WERI-Rb-1 (cell line): Measurements from ENCODE around the gene ZFYVE19.
"Not testable (repeated sequence)": the region's sequence is repeated elsewhere in the genome, so short reads cannot be mapped to it uniquely, and the experiment has no call there.

ENCODE experiments used
- DNase-seq: peaks from one replicate; pipeline ENCODE4 v3.0.0-alpha.2; 2020
- H3K27ac ChIP-seq: fragments of 250-450 bp; sonication (Bioruptor Pico); 2 replicates; pipeline ENCODE4 v1.5.1; 2020; ENCODE audit warnings: mild to moderate bottlenecking, moderate library complexity
- H3K27me3 ChIP-seq: fragments of 250-450 bp; sonication (Bioruptor Pico); 2 replicates; pipeline ENCODE4 v1.5.1; 2021; ENCODE audit warnings: mild to moderate bottlenecking, low read depth, moderate library complexity; ENCODE audit not compliant: insufficient read depth, severe bottlenecking
- H3K36me3 ChIP-seq: fragments of 250-450 bp; sonication (Bioruptor Pico); 2 replicates; pipeline ENCODE4 v1.5.1; 2020; ENCODE audit warnings: mild to moderate bottlenecking, moderate library complexity
- H3K4me3 ChIP-seq: 2 replicates; pipeline ENCODE4 v1.5.1; 2011; ENCODE audit warnings: low read depth, mild to moderate bottlenecking, control low read depth, low read length
- H3K9me3 ChIP-seq: fragments of 250-450 bp; sonication (Bioruptor Pico); 2 replicates; pipeline ENCODE4 v1.5.1; 2021; ENCODE audit warnings: mild to moderate bottlenecking, moderate library complexity; ENCODE audit not compliant: severe bottlenecking
- TF ChIP-seq, protein P1 (sequence below): IDR thresholded peaks from 2 replicates; pipeline ENCODE4 v1.5.1; 2011; ENCODE audit warnings: low read depth, mild to moderate bottlenecking, control low read depth, inconsistent platforms, low read length

Gene ZFYVE19

DNA sequence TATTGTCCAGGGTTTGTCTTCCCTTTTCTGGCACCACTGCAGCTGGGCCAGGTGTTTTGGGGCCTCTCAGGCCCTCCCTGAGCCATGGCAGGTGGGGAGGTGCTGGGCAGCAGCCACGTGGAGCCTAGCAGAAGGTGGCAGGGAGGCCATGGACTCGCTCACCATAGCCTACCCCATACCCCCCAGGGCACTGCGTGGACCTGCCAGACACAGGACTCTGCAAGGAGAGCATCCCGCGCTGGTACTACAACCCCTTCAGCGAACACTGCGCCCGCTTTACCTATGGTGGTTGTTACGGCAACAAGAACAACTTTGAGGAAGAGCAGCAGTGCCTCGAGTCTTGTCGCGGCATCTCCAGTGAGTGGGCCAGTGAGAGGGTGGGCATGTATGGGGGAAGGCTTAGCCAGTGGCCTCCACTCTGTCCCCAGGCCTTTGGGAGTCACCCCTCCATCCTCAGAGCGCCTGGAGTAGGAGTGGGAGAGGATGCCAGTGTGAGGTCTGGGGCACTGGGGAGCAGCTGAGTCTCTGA, 48.9 kb downstream of the ZFYVE19 start:
- no peak for DNase-seq
- Histone ChIP-seq H3K36me3 (no peaks in the 10 kb centered on the region), H3K27ac (no peak overlapping the region), H3K9me3 (no peaks in the 10 kb centered on the region), H3K4me3 (no peak overlapping the region), H3K27me3 (no peaks in the 10 kb centered on the region)
- TF ChIP-seq, protein P1, sequence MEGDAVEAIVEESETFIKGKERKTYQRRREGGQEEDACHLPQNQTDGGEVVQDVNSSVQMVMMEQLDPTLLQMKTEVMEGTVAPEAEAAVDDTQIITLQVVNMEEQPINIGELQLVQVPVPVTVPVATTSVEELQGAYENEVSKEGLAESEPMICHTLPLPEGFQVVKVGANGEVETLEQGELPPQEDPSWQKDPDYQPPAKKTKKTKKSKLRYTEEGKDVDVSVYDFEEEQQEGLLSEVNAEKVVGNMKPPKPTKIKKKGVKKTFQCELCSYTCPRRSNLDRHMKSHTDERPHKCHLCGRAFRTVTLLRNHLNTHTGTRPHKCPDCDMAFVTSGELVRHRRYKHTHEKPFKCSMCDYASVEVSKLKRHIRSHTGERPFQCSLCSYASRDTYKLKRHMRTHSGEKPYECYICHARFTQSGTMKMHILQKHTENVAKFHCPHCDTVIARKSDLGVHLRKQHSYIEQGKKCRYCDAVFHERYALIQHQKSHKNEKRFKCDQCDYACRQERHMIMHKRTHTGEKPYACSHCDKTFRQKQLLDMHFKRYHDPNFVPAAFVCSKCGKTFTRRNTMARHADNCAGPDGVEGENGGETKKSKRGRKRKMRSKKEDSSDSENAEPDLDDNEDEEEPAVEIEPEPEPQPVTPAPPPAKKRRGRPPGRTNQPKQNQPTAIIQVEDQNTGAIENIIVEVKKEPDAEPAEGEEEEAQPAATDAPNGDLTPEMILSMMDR, result no peak

DNA sequence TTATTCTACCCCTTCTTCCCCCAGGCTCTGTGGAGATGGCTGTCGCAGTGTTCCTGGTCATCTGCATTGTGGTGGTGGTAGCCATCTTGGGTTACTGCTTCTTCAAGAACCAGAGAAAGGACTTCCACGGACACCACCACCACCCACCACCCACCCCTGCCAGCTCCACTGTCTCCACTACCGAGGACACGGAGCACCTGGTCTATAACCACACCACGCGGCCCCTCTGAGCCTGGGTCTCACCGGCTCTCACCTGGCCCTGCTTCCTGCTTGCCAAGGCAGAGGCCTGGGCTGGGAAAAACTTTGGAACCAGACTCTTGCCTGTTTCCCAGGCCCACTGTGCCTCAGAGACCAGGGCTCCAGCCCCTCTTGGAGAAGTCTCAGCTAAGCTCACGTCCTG, 49.9 kb downstream of the ZFYVE19 start:
- H3K27ac ChIP-seq, result no peak overlapping the region
- H3K36me3 ChIP-seq, result no peaks in the 10 kb centered on the region
- DNase-seq, result no peak
- H3K9me3 ChIP-seq, result no peaks in the 10 kb centered on the region
- H3K4me3 ChIP-seq, result no peak overlapping the region
- TF ChIP-seq, protein P1, result no peak
- H3K27me3 ChIP-seq, result no peaks in the 10 kb centered on the region

DNA sequence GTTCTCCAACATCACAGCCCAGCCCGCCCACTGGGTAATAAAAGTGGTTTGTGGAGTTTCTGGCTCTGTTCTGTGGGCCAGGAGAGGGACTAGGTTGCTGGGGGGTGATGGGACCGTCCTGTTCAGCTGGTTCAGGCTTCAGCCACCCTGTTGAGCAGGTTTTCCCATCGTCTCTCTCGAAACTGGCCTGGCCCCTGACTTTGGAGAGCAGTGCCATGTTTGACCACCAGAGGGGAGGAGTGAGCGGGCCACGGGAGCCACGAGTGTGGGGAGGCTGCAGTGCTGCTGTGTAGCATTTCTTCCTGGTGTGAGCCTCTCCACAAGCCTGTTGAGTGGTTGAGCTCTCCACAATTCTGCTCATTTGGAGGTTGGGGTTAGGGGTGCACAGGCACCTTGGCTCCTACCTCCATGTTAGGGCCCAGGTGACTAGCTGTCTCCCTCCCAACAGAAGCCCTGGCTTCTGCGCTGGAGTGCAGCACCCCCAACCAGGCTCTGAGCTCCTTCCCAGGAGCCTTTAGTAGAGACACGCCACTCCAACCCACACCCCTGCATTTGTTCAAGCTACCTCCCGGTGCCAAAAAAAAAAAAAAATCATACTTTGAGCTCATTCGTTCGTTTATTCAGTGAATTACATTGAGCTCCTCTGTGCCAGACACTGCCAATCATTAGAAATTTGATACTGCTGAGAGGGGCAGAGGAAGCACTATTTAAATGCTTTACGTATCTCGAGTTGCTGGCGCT, 50.9 kb downstream of the ZFYVE19 start:
- Histone ChIP-seq H3K4me3 (no peak overlapping the region), H3K9me3 (no peaks in the 10 kb centered on the region), H3K36me3 (no peaks in the 10 kb centered on the region), H3K27ac (peak overlapping the region; percentile 45; the same call in 1 of the 2 replicates), H3K27me3 (no peaks in the 10 kb centered on the region)
- TF ChIP-seq, protein P1, result peak; percentile 96
- peak; percentile 83 for DNase-seq

DNA sequence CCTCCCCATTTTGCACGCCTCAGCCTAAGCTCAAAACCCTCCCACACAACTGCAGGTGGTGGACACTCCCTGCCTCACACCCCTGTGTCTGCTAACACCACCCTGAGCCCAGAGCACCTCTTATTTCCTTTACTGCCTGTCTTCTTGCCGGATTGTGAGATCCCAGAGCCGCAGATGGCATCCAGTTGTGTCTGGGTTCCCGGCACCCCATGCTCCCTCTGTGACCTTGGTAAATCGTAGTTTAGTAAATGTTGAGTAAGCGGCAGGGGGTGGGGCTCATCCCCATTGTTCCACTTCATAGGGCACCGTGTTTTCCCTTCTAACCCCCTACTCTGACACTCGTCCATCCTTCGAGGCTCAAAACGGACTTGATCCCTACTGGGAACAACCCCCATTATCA, 51.8 kb downstream of the ZFYVE19 start:
- TF ChIP-seq, protein P1, result no peak
- Histone ChIP-seq H3K36me3 (no peaks in the 10 kb centered on the region), H3K27me3 (no peaks in the 10 kb centered on the region), H3K4me3 (no peak overlapping the region), H3K27ac (no peak overlapping the region), H3K9me3 (no peaks in the 10 kb centered on the region)
- DNase-seq, result no peak

DNA sequence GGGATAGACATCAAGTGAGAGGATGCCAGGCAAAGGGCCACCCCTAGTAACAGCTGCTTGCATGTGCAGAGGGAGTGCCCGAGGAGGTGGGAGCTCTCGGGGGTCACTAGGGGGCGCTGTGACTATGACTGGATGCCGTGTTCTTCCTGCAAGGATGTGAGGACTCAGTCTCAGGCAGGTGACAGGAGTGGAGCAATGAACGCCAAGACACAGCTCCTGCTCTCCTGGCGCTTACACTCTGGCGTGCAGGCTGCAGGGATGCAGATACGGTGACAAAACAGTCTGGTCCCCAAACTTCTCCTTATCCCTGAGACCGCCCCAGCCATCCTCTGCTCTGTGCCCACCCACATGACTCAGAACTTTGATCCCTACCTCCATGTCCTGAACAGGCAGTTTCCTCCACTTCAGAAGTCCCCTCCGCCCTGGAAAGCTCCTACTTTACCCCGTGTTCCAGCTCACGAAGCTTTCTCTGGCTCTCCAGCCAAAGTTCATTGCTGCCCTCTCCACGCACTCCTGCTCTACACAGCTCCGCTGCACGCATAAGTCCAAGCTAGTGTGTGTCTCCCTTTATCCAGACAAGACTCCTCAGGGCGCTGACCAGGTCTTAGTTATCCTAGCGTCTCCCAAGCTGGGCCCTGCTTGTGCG, 52.4 kb downstream of the ZFYVE19 start:
- Histone ChIP-seq H3K9me3 (no peaks in the 10 kb centered on the region), H3K36me3 (no peaks in the 10 kb centered on the region), H3K27me3 (no peaks in the 10 kb centered on the region), H3K4me3 (no peak overlapping the region), H3K27ac (no peak overlapping the region)
- DNase-seq, result peak; percentile 93
- TF ChIP-seq, protein P1, result peak; percentile 98

DNA sequence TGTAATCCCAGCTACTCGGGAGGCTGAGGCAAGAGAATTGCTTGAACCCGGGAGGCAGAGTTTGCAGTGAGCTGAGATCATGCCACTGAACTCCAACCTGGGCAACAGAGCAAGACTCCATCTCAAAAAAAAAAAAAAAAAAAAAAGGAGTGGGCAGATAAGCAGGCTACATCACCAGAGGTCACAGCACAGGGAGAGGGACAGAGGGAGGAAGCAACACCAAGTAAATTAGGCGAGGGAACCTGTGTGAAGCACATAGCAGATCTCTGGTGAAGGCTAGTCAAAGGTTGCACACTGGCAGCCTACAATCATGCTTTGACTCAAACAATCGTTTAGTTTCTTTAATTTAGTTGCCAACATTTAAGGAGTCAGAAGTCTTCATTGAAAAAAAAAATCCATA, 54.3 kb downstream of the ZFYVE19 start:
- not testable (repeated sequence) for H3K36me3 ChIP-seq, H3K4me3 ChIP-seq, DNase-seq, H3K27ac ChIP-seq, H3K27me3 ChIP-seq, H3K9me3 ChIP-seq
